Measurements from ENCODE around the gene NRG3.
"Not testable (repeated sequence)": the region's sequence is repeated elsewhere in the genome, so short reads cannot be mapped to it uniquely, and the experiment has no call there.

NRG3 gene

GRCh38 chr10:81959016-81959415 is 84.0 kb downstream of the NRG3 start:
- DNase-seq (ENCODE audit: low read depth, low spot score): no peak

GRCh38 chr10:81961451-81962184 is 86.6 kb downstream of the NRG3 start:
- DNase-seq (ENCODE audit: low read depth, low spot score): no peak

- DNase-seq (ENCODE audit: low read depth, low spot score): peak; percentile 50
These were observed 88.6 kb downstream of the NRG3 start for GRCh38 chr10:81963606-81964005.

- no peak for DNase-seq (ENCODE audit: low read depth, low spot score)
These were observed 92.7 kb downstream of the NRG3 start for GRCh38 chr10:81967716-81968115.

- DNase-seq (ENCODE audit: low read depth, low spot score): no peak
These were observed 94.1 kb downstream of the NRG3 start for GRCh38 chr10:81969136-81969535.

- peak; percentile 15 for DNase-seq (ENCODE audit: low read depth, low spot score)
These were observed 103.2 kb downstream of the NRG3 start for GRCh38 chr10:81978238-81978637.

GRCh38 chr10:81981724-81982123 is 106.7 kb downstream of the NRG3 start:
- no peak for DNase-seq (ENCODE audit: low read depth, low spot score)

GRCh38 chr10:81984428-81984827 is 109.4 kb downstream of the NRG3 start:
- no peak for DNase-seq (ENCODE audit: low read depth, low spot score)

- no peak for DNase-seq (ENCODE audit: low read depth, low spot score)
These were observed 120.3 kb downstream of the NRG3 start for GRCh38 chr10:81995254-81995653.

- no peak for DNase-seq (ENCODE audit: low read depth, low spot score)
These were observed 121.9 kb downstream of the NRG3 start for GRCh38 chr10:81996927-81997326.

- no peak for DNase-seq (ENCODE audit: low read depth, low spot score)
These were observed 146.0 kb downstream of the NRG3 start for GRCh38 chr10:82020999-82021398.

GRCh38 chr10:82027711-82028110 is 152.7 kb downstream of the NRG3 start:
- DNase-seq (ENCODE audit: low read depth, low spot score): no peak

- no peak for DNase-seq (ENCODE audit: low read depth, low spot score)
These were observed 162.1 kb downstream of the NRG3 start for GRCh38 chr10:82037076-82037475.

- no peak for DNase-seq (ENCODE audit: low read depth, low spot score)
These were observed 163.6 kb downstream of the NRG3 start for GRCh38 chr10:82038587-82038986.

GRCh38 chr10:82040336-82040735 is 165.3 kb downstream of the NRG3 start:
- no peak for DNase-seq (ENCODE audit: low read depth, low spot score)

GRCh38 chr10:82041018-82041417 is 166.0 kb downstream of the NRG3 start:
- no peak for DNase-seq (ENCODE audit: low read depth, low spot score)

GRCh38 chr10:82056391-82056790 is 181.4 kb downstream of the NRG3 start:
- no peak for DNase-seq (ENCODE audit: low read depth, low spot score)

- not testable (repeated sequence) for DNase-seq (ENCODE audit: low read depth, low spot score)
These were observed 192.2 kb downstream of the NRG3 start for GRCh38 chr10:82067192-82067591.

- no peak for DNase-seq (ENCODE audit: low read depth, low spot score)
These were observed 193.5 kb downstream of the NRG3 start for GRCh38 chr10:82068501-82068900.

- DNase-seq (ENCODE audit: low read depth, low spot score): no peak
These were observed 196.2 kb downstream of the NRG3 start for GRCh38 chr10:82071231-82071630.

- DNase-seq (ENCODE audit: low read depth, low spot score): no peak
These were observed 197.1 kb downstream of the NRG3 start for GRCh38 chr10:82072124-82072523.

GRCh38 chr10:82075605-82076004 is 200.6 kb downstream of the NRG3 start:
- DNase-seq (ENCODE audit: low read depth, low spot score): no peak

- DNase-seq (ENCODE audit: low read depth, low spot score): no peak
These were observed 209.5 kb downstream of the NRG3 start for GRCh38 chr10:82084496-82084895.

GRCh38 chr10:82084904-82085303 is 209.9 kb downstream of the NRG3 start:
- no peak for DNase-seq (ENCODE audit: low read depth, low spot score)

Measured in smooth muscle cell of the brain vasculature (primary cell).